ENCODE data around the gene TSSC4. TPM values are rescaled to one million over a fixed set of nuclear protein-coding genes. Genes with fewer than 3 reads are reported as not detected.
"Not testable (repeated sequence)": the region's sequence is repeated elsewhere in the genome, so short reads cannot be mapped to it uniquely, and the experiment has no call there.

TSSC4 gene
- total RNA-seq, result 37.6 TPM

DNA sequence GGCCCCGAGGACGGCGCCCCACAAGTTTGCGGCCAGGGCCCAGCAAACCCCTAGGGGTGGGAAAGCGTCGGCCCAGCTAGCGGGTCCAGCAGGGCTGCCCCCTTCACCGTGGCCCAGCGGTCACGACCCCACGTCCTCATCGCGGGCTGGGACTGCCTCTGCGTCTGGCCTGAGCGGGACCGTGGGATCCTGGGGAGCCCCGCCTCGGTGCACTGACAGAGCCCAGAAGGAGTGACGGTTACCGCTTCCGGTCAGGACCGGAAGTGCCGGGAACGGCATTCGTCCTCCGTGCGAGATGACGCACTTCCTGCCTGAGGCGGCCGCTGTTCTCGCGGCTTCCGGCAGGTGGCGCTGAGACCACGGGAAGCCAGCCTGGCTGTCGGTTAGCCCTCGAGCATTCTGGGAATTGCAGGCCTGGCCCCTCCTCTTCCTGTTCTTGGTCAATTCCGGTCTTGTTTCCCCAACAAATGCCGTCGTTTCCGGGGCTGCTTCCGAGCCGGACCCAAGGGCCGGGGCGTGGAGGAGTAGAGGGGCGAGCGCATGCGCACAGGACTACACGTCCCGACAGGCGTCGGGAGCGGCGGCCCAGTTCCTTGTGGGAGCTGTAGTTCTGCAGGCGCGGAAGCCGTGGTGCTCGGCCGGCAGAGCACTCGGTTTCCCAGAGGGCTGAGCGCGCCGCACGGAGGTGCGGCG is at the start of gene TSSC4:
Gene TSSC4 (plus strand): TSS at position 682 of the 693 bp plus-strand sequence. CDS start 1,884 bp downstream, outside the sequence.
- peaks cover 37% of the 10 kb centered on the region for H3K4me1 ChIP-seq
- H3K27ac ChIP-seq, result peak within 1 kb of the TSS; percentile 96
- H3K4me3 ChIP-seq, result peak within 1 kb of the TSS; percentile 87 to 97
- intact Hi-C loops (cut with DNase I), result no loop called here
- TF ChIP-seq, protein P1, sequence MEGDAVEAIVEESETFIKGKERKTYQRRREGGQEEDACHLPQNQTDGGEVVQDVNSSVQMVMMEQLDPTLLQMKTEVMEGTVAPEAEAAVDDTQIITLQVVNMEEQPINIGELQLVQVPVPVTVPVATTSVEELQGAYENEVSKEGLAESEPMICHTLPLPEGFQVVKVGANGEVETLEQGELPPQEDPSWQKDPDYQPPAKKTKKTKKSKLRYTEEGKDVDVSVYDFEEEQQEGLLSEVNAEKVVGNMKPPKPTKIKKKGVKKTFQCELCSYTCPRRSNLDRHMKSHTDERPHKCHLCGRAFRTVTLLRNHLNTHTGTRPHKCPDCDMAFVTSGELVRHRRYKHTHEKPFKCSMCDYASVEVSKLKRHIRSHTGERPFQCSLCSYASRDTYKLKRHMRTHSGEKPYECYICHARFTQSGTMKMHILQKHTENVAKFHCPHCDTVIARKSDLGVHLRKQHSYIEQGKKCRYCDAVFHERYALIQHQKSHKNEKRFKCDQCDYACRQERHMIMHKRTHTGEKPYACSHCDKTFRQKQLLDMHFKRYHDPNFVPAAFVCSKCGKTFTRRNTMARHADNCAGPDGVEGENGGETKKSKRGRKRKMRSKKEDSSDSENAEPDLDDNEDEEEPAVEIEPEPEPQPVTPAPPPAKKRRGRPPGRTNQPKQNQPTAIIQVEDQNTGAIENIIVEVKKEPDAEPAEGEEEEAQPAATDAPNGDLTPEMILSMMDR (IDR thresholded peaks at IDR 0.05), result peak; percentile 95 to 97 (median 96)
- TF ChIP-seq POLR2AphosphoS5 (IDR thresholded peaks at IDR 0.05; ENCODE audit: insufficient read depth in 1 of 2, low read depth in 1 of 2), result peak; percentile 98 to 100
- TF ChIP-seq POLR2A (IDR thresholded peaks at IDR 0.05), result peak in 1 of 2 donors; percentile 65
- no peaks in the 10 kb centered on the region for H3K27me3 ChIP-seq
- peaks cover 0 to 48% of the 10 kb centered on the region in 2 donors for H3K36me3 ChIP-seq
- peak; percentile 100 for DNase-seq (ENCODE audit: extremely low spot score in 2 of 2)
- H3K9me3 ChIP-seq, result no peaks in the 10 kb centered on the region

DNA sequence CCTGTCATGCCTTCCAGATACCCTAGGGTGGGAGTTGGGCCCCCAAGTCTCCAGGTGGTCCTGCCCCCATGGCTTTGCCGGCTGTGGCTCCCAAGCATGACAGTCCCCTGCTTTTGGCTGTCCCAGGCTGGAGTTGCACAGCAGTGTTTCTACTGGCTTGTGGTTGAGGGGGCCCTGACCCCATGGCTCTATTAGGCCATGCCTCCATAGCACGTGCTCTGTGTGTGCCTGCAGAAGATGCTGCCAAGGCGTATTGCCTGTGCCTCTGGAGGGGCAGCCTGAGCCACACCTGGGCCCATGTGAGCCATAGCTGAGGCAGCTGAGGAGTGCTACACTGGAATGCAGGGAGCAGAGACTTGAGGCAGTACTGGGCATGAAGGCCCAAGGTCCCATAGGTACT is 48.8 kb upstream of the TSSC4 start:
- intact Hi-C loops (cut with DNase I), result no loop called here
- Histone ChIP-seq H3K27me3 (no peaks in the 10 kb centered on the region), H3K9me3 (no peaks in the 10 kb centered on the region), H3K4me1 (no peaks in the 10 kb centered on the region), H3K4me3 (no peak overlapping the region), H3K36me3 (no peaks in the 10 kb centered on the region), H3K27ac (no peak overlapping the region)
- TF ChIP-seq POLR2A (IDR thresholded peaks at IDR 0.05), result no peak
- TF ChIP-seq, protein P1 (IDR thresholded peaks at IDR 0.05), result no peak
- TF ChIP-seq POLR2AphosphoS5 (IDR thresholded peaks at IDR 0.05; ENCODE audit: insufficient read depth in 1 of 2, low read depth in 1 of 2), result no peak
- no peak for DNase-seq (ENCODE audit: extremely low spot score in 2 of 2)

DNA sequence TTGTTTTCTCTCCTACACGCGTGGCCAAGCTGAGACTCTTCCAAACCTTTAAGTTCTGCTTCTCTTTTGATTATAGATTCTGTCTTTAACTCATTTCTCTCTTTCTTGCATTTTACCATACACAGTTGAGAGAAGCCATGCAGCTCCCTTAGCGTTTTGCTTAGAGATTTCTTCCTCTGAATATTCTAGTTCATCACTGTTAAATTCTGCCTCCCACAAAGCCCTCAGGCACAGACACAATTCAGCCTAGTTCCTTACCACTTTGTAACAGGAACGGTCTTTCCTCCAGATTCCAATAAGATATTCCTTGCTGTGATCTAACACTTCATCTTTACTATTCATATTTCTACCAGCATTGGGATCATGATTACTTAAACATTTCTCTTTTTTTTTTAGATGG is 48.1 kb upstream of the TSSC4 start:
- intact Hi-C loops (cut with DNase I), result no loop called here
- H3K4me3 ChIP-seq, result no peak overlapping the region
- TF ChIP-seq POLR2A (IDR thresholded peaks at IDR 0.05) (no peak), POLR2AphosphoS5 (IDR thresholded peaks at IDR 0.05; ENCODE audit: insufficient read depth in 1 of 2, low read depth in 1 of 2) (no peak)
- TF ChIP-seq, protein P1 (IDR thresholded peaks at IDR 0.05), result no peak
- H3K36me3 ChIP-seq, result no peaks in the 10 kb centered on the region
- no peaks in the 10 kb centered on the region for H3K4me1 ChIP-seq
- H3K9me3 ChIP-seq, result no peaks in the 10 kb centered on the region
- H3K27me3 ChIP-seq, result no peaks in the 10 kb centered on the region
- no peak for DNase-seq (ENCODE audit: extremely low spot score in 2 of 2)
- no peak overlapping the region for H3K27ac ChIP-seq

DNA sequence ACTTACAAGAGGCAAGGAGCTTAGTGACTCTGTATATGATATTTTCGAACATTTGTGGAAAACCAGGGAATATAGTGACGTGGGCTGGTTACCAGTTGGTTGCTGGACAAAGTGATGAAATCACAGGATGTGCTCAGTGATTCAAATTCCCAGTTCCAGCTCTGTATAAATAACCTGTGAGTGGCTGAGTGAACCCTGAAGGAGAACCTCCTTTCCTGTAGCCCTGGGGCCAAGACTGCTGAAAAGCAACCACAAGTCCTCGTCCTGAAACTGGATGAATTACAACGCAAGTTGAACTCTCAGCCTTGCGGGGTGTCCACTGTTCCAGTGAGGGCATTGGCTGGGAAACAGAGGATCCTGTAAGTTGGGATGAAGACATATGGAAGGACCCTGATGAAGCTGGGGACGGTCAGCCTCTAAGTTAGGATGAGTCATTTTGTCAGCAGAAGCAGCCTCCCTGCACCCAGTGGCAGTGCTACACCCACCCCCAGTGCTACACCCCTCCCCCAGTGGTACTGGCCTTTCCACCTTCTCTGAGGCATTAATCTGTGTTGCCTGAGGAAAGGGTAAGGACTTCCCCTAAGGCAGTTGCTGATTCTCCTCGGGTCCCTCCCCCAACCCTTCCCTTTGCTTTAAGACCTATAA is 45.4 kb upstream of the TSSC4 start:
- Histone ChIP-seq H3K27me3 (no peaks in the 10 kb centered on the region), H3K4me1 (no peaks in the 10 kb centered on the region), H3K9me3 (no peaks in the 10 kb centered on the region), H3K36me3 (no peaks in the 10 kb centered on the region), H3K27ac (no peak overlapping the region), H3K4me3 (no peak overlapping the region)
- no peak for DNase-seq (ENCODE audit: extremely low spot score in 2 of 2)
- intact Hi-C loops (cut with DNase I), result no loop called here
- TF ChIP-seq POLR2A (IDR thresholded peaks at IDR 0.05), result no peak
- TF ChIP-seq, protein P1 (IDR thresholded peaks at IDR 0.05), result no peak
- no peak for TF ChIP-seq POLR2AphosphoS5 (IDR thresholded peaks at IDR 0.05; ENCODE audit: insufficient read depth in 1 of 2, low read depth in 1 of 2)

DNA sequence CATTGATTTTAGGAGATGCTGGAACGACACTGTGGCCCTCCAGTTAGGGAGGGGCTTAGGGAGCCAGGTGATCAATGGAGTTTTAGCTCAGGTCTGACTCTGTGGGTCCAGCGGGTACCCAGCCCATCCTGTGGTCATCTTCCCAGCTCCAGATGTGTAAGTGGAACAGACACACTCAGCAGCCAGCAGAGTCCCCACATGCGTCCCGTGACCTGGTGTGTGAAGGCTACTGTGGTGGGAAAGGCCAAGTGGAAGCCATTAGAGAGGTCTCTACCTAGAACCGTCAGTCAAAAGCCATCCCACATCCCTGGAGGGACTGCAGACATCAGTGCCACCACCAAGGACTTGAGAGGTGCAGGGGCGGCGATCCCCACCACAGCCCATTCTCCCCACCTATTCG is 43.3 kb upstream of the TSSC4 start:
- H3K4me1 ChIP-seq, result no peaks in the 10 kb centered on the region
- H3K27ac ChIP-seq, result no peak overlapping the region
- no peak for TF ChIP-seq POLR2A (IDR thresholded peaks at IDR 0.05)
- no peak for TF ChIP-seq POLR2AphosphoS5 (IDR thresholded peaks at IDR 0.05; ENCODE audit: insufficient read depth in 1 of 2, low read depth in 1 of 2)
- TF ChIP-seq, protein P1 (IDR thresholded peaks at IDR 0.05), result no peak
- H3K9me3 ChIP-seq, result no peaks in the 10 kb centered on the region
- intact Hi-C loops (cut with DNase I), result no loop called here
- no peaks in the 10 kb centered on the region for H3K36me3 ChIP-seq
- H3K4me3 ChIP-seq, result no peak overlapping the region
- no peaks in the 10 kb centered on the region for H3K27me3 ChIP-seq
- no peak for DNase-seq (ENCODE audit: extremely low spot score in 2 of 2)

DNA sequence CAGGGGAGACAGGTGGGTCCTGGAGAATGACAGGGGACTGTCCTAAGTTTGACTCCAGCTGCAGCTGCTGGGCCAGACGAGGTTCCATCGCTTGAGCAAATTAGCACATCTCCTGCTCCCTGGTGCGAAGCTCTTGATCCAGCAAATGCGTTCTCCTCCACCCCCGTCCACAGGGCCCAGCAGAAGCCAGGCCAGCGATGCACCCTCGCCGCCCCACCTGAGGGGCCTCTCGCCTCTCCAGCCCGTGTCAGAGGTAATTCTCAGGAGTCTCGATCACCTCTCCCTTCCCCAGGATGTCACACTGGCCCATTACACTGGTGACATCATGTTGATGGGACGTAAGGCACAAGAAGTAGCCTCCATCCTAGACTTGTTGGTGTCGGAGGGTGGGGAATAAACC is 42.9 kb upstream of the TSSC4 start:
- DNase-seq (ENCODE audit: extremely low spot score in 2 of 2); H3K27me3 ChIP-seq; intact Hi-C loops (cut with DNase I); H3K27ac ChIP-seq; H3K4me3 ChIP-seq; H3K36me3 ChIP-seq; H3K9me3 ChIP-seq; H3K4me1 ChIP-seq: not testable (repeated sequence)
